ENCODE data around the gene CNP.

- TF ChIP-seq CTCF (IDR thresholded peaks at IDR 0.05) (no peak), POLR2A (IDR thresholded peaks at IDR 0.05) (no peak)
These were observed 38.6 kb downstream of the CNP start for GRCh38 chr17:42005166-42005565.
